ENCODE data around the gene RALA.

Gene RALA, protein sequence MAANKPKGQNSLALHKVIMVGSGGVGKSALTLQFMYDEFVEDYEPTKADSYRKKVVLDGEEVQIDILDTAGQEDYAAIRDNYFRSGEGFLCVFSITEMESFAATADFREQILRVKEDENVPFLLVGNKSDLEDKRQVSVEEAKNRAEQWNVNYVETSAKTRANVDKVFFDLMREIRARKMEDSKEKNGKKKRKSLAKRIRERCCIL

DNA sequence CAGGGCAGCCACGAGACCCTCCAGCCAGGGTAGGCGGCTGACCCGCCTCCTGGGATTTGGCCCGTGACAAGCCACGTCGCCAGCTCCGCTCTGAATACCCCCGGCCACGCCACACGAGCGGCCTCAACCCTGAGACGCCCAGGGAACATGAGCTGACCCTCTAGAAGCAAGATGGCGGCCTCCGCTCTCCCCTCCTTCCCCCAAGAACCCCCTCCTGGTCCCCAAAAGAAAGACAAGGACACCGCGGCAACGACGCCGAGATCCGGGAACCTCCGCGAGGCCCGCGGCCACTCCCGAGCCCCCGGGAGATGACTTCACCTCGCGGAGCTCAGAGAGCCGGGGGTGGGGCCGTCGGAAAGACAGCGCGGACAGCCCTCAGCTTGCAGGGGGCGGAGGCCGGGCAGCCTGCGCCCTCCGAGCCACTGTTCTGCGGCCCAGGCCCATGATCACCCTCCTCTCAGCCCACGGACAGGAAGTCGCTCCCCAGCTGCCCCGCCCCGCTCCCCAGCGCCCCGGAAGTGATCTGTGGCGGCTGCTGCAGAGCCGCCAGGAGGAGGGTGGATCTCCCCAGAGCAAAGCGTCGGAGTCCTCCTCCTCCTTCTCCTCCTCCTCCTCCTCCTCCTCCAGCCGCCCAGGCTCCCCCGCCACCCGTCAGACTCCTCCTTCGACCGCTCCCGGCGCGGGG lies at the start of gene RALA:
Gene RALA, plus strand, starts transcription at position 526 of the 685 bp plus-strand sequence. CDS start 63,096 bp downstream, outside the sequence.
- DNase-seq = peak; percentile 98

DNA sequence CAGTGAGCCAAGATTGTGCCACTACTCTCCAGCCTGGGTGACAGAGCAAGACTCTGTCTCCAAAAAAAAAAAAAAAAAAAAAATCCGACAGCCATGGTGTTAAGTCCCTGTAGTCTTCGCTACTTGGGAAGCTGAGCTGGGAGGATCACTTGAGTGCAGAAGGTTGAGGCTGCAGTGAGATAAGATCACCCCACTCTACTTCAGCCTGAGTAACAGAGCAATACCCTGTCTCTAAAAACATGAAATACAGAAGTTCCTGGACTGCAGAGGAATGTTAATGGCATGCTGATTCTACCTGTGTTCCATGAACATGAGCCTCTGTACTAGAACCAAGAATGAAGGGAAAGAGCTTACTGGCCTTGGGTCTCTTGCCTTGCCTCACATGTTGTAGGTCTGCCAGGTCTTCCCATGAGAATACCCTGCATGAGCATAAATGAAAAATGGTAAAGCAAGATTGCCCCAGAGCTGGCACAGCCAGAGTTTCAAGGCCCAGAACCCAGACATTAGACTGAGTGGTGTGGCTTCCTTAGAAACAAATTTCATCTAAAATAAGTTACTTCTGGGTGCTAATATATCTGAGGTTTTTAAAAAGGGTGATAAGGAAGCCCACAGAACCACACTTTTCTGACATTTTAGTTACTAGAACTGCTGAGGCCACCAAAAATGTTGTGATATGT lies 48.6 kb upstream of the RALA start:
- DNase-seq = no peak

DNA sequence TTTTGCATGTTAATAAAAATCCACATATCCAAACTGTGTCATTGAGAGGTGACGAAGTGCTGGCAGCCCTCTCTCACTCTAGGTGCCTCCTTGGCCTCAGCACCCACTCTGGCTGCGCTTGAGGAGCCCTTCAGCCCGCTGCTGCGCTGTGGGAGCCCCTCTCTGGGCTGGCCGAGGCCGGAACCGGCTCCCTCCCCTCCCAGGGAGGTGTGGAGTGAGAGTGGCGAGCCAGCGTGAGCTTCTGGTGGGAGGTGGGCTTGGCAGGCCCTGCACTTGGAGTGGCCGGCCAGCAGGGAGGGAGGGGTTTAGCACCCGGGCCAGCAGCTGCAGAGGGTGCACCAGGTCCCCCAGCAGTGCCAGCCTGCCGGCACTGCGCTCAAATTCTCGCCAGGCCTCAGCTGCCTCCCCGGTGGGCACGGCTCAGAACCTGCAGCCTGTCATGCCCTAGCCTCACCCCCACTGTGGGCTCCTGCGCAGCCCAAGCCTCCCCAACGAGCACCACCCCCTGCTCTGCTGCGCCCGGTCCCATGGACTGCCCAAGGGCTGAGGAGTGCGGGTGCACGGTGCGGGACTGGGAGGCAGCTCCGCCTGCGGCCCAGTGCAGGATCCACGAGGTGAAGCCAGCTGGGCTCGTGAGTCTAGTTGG lies 46.0 kb upstream of the RALA start:
- DNase-seq = no peak

DNA sequence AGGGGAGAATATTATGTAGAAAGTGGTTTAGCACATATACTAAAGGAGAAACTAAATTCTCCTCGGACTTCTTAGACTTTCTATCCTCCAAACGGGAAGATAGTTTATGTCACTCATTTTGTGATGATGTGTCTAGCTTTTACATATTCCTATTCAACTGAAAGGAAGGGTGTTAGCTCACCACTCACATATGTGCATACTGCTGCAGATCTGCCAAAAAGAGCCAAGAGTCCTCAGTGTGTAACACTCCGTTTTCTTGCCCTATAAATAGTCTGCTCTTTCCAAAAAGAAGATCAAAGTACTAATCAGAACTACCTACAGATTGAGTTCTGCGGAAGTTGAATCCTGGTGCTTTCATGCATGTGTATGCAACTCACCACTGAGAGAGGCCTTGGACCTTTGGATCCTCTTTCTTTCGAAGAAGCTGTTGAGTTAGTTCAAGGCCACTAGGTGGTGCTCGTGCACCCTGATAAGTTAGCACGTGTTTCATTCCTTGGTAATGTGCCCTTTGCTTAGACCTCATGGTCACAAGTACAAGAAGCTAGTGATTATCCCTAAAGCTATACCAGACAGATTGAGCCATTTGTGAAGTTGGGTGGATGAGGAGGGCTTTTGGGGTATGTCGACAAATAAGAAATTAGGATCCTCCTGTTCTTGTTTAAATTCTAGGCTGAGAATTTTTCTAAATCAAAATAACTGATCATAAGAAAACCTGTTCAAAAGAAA lies 43.1 kb upstream of the RALA start:
- DNase-seq = peak; percentile 85

DNA sequence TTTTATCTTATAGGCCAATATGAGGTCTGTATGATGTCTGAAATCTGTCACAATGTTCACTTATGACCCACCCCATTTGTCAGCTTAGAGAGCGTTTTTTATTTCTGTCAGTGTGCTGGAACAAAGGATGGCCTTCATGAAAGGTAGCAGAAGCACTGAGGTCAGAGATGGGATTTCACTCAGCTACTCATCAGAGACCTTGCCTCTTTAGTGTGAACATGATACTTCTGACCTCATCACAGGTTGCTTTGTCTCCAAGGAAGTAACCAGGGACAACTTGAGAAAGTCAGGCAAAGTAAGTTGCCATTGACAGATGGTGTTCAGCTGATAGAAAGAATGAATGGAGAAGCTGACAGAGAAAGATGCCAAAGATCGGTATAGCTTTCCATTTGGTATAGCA lies 40.8 kb upstream of the RALA start:
- DNase-seq = no peak

DNA sequence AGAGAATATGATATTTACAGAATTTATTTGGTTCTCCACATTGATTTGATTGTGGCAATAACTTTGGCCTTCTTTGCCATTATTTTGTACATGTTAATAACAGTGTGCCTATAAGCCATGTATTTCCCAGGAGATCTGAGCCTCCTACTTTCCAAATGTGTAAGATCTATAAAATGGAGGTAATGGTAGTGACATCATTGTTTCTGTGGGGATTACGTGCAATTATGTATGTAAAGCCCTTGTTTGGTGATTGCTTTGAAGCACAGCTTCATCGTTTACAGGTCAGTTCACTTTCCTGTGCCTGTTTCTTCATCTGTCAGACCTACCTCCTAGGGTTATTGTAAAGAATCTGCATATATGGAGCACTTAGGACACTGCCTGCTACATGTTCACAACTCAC lies 39.8 kb upstream of the RALA start:
- DNase-seq = no peak

DNA sequence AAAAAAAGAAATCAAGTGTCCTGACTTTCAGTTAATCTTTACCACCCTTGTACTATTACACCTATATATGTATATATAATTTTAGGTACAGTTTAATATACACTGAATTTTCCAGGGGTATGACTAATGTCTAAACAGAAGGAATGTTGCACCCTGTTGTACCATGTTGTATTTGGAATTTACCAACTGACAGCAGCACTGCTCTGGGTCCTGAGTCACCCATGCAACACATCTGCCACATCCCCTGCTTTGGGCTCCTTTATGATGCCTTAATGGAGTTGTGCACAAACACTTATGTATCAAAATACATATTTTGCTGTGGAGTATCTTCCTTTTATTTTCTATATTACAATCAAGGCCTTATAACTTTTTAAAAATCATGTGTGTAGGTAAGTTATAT lies 36.0 kb upstream of the RALA start:
- no peak for DNase-seq

DNA sequence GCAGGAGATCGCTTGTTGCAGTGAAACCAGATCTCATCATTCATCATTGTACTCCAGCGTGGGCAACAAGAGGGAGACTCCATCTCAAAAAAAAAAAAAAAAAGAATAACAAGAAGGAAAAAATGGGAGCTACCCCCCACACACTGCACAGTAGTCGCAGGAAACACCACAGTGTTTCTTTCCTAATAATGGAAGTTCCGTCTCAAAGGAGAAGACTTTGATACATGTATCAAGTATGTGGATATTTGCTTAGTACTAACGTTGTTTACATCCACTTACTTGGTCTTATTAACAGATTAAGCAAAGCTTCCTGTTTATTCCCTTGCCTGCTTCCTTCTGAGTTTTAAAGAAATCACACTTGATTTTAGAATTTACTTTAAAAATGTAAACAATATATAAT lies 35.0 kb upstream of the RALA start:
- DNase-seq = no peak

DNA sequence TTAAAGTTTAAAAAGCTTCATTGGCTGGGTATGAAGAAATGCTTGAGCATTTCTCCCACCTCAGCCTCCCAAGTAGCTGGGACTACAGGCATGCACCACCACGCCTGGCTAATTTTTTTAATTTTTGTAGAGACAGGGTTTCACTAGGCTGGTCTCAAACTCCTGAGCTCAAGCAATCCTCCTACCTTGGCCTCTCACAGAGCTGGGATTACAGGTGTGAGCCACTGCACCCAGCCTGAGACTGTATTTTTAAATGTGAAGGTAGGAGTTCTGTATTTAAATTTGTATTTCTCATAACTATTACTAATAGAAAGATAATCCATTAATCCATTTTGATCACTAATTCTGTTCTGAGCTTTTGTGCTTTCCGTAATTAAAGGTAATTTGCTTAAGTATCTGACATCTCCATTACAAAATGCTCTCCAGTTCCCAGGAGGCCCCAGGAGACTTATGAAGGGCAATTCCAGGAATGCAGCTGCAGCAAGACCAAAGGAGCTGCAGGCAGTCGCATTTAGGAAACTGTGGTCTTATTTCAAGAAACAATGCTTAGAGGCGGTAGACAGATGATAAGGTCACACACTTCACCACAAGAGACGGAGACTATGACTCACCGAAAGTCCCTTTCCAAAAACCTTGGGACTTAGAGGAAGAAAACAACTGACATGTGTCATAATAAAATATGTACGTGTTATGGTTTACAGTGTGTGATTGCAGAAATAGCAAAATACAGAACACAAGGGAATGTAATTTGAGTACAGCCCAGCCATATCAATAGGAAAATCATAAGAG lies 33.9 kb upstream of the RALA start:
- no peak for DNase-seq

DNA sequence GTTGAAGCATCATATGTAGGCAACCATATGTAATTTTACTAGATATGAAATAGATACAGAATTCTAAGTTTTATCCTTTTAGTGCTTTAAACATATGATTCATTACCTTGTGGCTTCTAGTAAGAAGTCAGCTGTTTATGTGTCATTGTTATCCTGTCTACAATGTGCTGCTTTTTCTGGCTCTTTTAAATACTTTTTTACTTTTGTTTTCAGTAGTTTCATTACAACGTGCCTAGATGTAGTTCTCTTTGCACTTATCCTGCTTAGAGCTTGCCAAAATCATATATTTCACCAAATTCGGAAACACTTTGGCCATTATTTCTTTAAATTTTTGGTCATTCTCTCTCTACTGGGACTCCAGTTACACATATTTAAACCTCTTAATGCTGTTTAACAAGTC lies 30.8 kb upstream of the RALA start:
- no peak for DNase-seq

DNA sequence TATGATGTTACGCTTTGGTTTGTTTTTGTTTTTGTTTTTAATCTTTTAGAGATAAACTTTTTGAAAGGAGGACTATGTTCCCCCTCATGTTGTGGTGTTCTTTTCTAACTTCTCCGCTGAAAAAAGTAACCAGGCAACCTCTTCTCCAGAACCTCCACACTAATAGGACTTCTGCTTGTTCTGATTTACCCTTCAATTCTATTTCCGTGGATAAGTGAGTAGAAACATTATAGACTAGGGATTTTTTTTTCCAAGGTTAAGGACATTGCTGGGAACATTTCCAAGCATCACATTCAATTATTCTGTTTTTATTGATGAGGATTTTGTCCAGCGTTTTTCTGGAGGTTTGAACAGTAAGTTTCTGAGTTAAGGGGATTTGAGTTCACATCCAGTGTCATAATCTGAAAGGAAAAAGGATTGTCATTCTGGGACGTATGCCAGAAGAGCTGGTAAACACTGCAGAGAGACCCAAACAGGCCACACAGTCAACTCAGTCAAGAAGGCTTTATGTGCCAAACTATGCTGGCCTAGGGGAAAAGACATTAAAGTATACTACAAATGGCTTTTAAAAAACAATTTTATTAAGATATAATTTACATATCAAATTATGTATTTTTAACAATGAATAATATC lies 28.3 kb upstream of the RALA start:
- DNase-seq = no peak

DNA sequence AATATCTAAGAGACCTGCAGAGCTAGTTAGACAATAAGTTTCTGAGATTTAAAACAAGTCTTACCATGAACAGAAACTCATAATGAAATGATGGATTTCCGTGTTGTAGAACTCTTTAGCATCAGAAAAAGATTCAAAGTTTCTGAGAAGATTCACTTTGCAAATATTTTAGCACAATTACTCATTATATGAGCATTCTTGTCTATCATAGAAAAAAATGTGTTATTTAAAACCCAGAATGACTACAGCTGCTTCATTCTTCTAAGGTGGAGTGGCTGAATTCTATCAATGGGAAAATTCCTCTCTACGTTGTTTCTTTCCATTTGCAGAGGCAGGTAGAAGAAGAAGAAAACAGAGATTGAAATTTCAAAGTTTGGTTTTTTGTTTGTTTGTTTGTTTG lies 21.0 kb upstream of the RALA start:
- DNase-seq = no peak

DNA sequence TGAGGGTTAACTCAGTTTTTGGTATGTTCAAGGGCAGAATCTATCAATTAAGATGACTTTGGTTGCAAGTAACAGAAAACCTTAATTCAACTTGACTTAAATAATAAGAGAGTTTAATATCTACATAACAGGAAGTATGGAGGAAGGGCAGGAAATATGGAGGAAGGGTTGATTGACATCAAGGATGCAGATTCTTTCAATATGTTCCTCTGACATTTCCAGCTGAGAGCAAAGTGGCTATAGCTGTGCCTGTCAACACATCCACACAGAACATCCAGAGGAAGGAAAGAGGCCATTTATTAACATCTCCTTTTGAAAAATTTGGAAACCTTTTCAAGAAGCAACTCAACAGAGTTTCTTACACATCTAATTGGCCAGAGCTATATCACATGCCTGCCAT lies 19.4 kb upstream of the RALA start:
- DNase-seq = no peak

DNA sequence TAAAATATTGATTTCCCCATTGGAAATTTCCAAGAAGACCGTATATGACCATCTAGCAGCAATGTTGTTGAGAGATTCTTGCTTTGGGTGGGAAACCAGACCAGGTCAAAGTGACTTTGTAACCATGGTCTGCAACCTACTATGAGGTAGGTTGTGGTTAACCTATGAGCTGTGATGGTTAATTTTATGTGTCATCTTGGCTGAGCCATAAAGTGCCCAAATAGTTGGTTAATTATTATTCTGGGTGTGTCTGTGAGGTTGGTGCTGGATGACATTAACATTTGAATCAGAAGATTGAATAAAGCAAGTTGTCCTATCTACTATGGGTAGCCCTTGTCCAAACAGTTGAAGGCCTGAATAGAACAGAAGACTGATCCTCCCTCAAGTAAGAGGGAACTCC lies 18.3 kb upstream of the RALA start:
- DNase-seq = no peak

DNA sequence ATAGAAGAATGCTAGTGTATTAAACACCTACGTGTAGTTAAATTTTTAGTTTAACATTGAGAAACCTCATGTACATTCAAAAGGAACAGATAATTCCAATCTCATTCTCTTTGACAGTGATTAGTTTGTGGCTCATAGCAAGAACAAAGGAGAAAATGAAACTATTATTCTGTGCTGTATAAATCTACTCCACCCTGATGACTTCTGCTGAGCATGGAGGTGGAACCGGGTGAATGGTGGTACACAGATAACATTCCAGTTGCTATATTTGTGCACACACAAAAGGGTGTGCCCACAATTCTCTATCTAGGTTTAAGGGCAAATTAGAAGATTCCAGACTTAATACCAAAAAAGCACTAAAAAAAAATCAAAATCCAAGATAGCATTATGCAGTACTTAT lies 17.0 kb upstream of the RALA start:
- DNase-seq = no peak

DNA sequence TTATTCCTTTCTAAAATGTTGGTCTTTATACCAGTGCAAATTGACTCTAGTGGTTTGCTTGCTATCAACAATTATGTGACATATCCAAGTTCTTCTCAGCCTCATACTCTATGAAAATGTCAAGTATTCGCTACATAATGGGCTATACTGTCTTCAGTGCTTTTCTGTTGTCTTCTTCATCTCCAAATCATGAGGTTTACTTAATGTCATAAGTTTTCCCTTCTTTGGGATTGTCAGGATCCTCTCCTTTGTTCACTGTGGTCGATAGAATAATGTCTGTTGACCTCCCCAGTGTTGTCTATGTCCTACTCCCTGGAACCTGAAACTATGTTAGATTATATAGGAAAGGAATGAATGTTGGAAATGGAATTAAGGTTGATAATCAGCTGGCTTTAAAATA lies 16.4 kb upstream of the RALA start:
- DNase-seq = no peak

DNA sequence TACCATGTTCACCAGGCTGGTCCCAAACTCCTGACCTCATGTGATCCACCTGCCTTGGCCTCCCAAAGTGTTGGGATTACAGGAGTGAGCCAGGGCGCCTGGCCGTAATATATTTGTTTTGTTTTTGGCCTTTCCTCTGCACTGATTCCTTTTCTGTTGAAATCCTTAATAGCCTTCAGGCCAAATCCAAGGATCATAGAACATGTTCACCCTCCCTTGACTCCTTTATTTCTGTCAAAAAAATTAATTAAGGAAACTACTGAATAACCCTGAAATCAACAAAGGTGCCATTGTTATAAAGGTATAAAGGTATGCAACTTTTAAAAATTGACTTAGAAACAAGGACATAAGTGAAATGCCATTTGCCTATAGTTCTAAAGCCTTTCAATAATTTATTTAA lies 15.5 kb upstream of the RALA start:
- no peak for DNase-seq

DNA sequence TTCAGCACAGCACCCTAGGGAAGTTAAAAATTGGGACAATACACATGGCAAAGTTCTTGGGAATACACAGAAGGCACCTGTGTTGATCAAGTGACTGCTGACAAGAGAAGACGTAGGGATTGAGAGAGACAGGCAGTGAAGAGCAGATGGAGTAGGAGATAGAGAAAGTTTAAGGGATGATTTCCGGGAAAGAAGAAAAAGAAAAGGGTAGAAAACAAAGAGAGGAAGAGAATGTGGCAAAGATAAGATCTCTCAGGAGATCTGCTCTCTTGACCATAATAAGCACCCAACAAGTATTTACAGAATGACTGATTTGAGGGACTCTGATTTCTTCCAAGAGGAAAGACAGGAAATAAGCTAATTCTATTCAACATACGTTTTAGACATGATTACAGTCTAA lies 15.1 kb upstream of the RALA start:
- no peak for DNase-seq

DNA sequence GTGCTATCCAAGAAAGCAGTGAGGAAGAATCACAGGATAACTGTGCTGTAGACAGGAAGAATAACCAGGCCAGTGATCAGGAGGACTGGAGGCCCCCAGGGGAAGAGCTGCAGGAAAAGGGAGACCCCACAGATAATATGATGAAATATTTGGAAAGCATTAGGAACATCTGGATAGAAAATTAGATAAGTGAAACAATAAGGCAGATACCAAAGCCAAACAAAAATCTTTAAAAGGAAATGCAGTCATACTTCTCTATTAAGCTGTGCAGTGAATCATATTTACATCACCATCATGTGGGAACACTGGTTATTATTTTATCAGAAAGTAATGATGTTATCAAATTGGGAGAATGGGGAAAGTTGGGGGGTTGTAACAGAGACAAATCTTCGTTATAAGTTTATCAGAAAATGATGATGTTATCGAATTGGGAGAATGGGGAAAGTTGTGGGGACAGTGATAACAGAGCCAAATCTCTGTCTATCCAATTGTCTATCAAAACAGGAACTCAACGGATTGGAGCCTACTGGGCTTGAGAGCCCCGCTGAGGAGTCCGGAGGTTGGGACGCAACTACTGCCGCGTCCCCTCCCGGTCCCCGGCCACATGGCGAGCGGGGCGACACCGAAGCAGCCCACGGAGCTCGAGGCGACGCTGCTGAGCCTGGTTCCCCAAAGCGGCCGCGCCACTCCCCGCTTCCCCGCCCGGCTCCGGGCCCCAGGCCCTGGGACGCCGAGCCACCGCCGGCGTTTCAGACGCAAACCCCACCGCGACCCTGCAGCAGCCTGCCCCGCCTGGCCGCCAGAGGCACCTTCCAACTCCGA lies 14.0 kb upstream of the RALA start:
- peak; percentile 58 for DNase-seq

DNA sequence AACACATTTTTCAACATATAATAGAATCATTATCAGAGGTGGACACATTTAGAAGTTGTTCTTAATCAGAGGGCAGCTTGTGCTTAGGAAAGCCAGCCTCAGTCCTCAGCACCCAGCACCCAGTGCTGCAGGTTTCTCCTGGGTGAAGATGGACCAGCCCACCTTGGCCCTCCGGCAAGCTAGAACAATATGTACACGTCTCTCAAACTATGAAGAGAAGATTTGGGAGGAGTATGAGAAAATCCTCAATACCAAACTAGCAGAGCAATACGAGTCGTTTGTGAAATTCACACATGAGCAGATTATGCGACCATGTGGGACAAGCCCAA lies 13.5 kb upstream of the RALA start:
- no peak for DNase-seq

DNA sequence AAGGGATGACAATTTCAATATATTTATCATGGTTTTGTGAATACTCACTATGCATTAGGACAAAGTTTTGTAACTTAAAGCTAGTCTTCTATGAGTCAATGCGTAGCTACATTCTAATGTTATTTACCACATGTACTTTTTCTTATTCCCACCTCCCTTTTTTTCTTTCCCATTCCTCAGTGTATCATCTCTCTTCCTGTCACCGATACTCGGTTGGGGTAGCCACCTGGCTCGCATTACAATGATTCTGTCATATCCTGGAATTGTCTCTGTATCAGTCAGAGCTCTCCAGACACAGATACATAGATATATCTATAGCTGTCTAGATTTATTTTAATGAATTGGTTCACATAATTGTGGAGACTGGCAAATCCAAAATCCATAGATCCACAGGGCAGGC lies 9.8 kb upstream of the RALA start:
- DNase-seq = no peak
